Measurements from ENCODE around the gene TMEM18.

The TMEM18 gene

GRCh38 chr2:673016-673415 lies 4.2 kb downstream of the TMEM18 start:
- Histone ChIP-seq H2BK5ac (ENCODE audit: low read length) (peak overlapping the region; percentile 48), H3K27me3 (ENCODE audit: control insufficient read depth in 3 of 3, insufficient read depth in 3 of 3, low read depth in 1 of 3, low read length in 3 of 3) (no peaks in the 10 kb centered on the region), H3K36me3 (replicated peaks in 1 of 2; ENCODE audit: control insufficient read depth in 2 of 2, insufficient read depth in 2 of 2, low read length in 2 of 2) (peaks cover 23 to 62% of the 10 kb centered on the region in 2 donors), H2BK15ac (ENCODE audit: low read length) (no peak overlapping the region), H3K27ac (replicated peaks; ENCODE audit: low read length) (no peak overlapping the region), H3K4me3 (ENCODE audit: low read length in 2 of 2) (no peak overlapping the region), H3K9me3 (replicated peaks in 1 of 2; ENCODE audit: control insufficient read depth in 2 of 2, insufficient read depth in 1 of 2, low read depth in 1 of 2, low read length in 2 of 2) (no peaks in the 10 kb centered on the region), H3K4me2 (ENCODE audit: insufficient read depth, low read length, poor library complexity, severe bottlenecking) (no peak overlapping the region), H3K9ac (ENCODE audit: low read depth, low read length, poor library complexity) (peak overlapping the region; percentile 38), H3K4ac (ENCODE audit: low read length) (peak overlapping the region; percentile 8), H2AK5ac (ENCODE audit: low read depth, low read length) (peak overlapping the region; percentile 90), H2BK12ac (ENCODE audit: low read length) (peak overlapping the region; percentile 79), H4K8ac (ENCODE audit: low read depth, low read length) (peak overlapping the region; percentile 7), H3K23ac (ENCODE audit: low read depth, low read length, poor library complexity) (no peak overlapping the region), H2BK120ac (ENCODE audit: low read depth, low read length) (no peak overlapping the region), H3K79me1 (ENCODE audit: low read depth, low read length) (peaks cover 16% of the 10 kb centered on the region), H3K18ac (ENCODE audit: low read length) (peak overlapping the region; percentile 44), H3K14ac (ENCODE audit: low read length) (no peak overlapping the region), H3K4me1 (ENCODE audit: control insufficient read depth in 2 of 2, insufficient read depth in 1 of 2, low read depth in 1 of 2, low read length in 2 of 2) (peaks cover 5 to 11% of the 10 kb centered on the region in 2 donors), H4K91ac (ENCODE audit: low read depth, low read length, poor library complexity) (no peak overlapping the region), H2AFZ (ENCODE audit: low read length) (no peak overlapping the region)
- no peak for DNase-seq (ENCODE audit: low spot score)
- no CpG with 5 or more reads among the region's 9 CpGs for WGBS, 2 donors (ENCODE audit: extremely low coverage in 2 of 2, insufficient read length in 2 of 2, insufficient replicate concordance in 1 of 2)

- Histone ChIP-seq H3K27me3 (ENCODE audit: control insufficient read depth in 3 of 3, insufficient read depth in 3 of 3, low read depth in 1 of 3, low read length in 3 of 3) (no peaks in the 10 kb centered on the region), H2AFZ (ENCODE audit: low read length) (no peak overlapping the region), H3K14ac (ENCODE audit: low read length) (no peak overlapping the region), H2BK5ac (ENCODE audit: low read length) (no peak overlapping the region), H2BK12ac (ENCODE audit: low read length) (no peak overlapping the region), H3K18ac (ENCODE audit: low read length) (peak overlapping the region; percentile 33), H2BK120ac (ENCODE audit: low read depth, low read length) (no peak overlapping the region), H3K27ac (replicated peaks; ENCODE audit: low read length) (no peak overlapping the region), H3K36me3 (replicated peaks in 1 of 2; ENCODE audit: control insufficient read depth in 2 of 2, insufficient read depth in 2 of 2, low read length in 2 of 2) (peaks cover 25 to 67% of the 10 kb centered on the region in 2 donors), H4K8ac (ENCODE audit: low read depth, low read length) (no peak overlapping the region), H3K23ac (ENCODE audit: low read depth, low read length, poor library complexity) (no peak overlapping the region), H2BK15ac (ENCODE audit: low read length) (no peak overlapping the region), H3K4me3 (ENCODE audit: low read length in 2 of 2) (no peak overlapping the region), H4K91ac (ENCODE audit: low read depth, low read length, poor library complexity) (no peak overlapping the region), H3K9me3 (replicated peaks in 1 of 2; ENCODE audit: control insufficient read depth in 2 of 2, insufficient read depth in 1 of 2, low read depth in 1 of 2, low read length in 2 of 2) (no peaks in the 10 kb centered on the region), H3K79me1 (ENCODE audit: low read depth, low read length) (peaks cover 16% of the 10 kb centered on the region), H3K9ac (ENCODE audit: low read depth, low read length, poor library complexity) (no peak overlapping the region), H3K4ac (ENCODE audit: low read length) (no peak overlapping the region), H2AK5ac (ENCODE audit: low read depth, low read length) (peak overlapping the region; percentile 88), H3K4me2 (ENCODE audit: insufficient read depth, low read length, poor library complexity, severe bottlenecking) (no peak overlapping the region), H3K4me1 (ENCODE audit: control insufficient read depth in 2 of 2, insufficient read depth in 1 of 2, low read depth in 1 of 2, low read length in 2 of 2) (peaks cover 4 to 11% of the 10 kb centered on the region in 2 donors)
- WGBS, 2 donors (ENCODE audit: extremely low coverage in 2 of 2, insufficient read length in 2 of 2, insufficient replicate concordance in 1 of 2), result no CpG with 5 or more reads among the region's 13 CpGs
- no peak for DNase-seq (ENCODE audit: low spot score)
Measured at GRCh38 chr2:672606-672905, 4.7 kb downstream of the TMEM18 start.

GRCh38 chr2:671787-672605 lies 5.2 kb downstream of the TMEM18 start:
- Histone ChIP-seq H2BK5ac (ENCODE audit: low read length) (no peak overlapping the region), H3K4me2 (ENCODE audit: insufficient read depth, low read length, poor library complexity, severe bottlenecking) (no peak overlapping the region), H3K27ac (replicated peaks; ENCODE audit: low read length) (no peak overlapping the region), H2BK15ac (ENCODE audit: low read length) (no peak overlapping the region), H3K27me3 (ENCODE audit: control insufficient read depth in 3 of 3, insufficient read depth in 3 of 3, low read depth in 1 of 3, low read length in 3 of 3) (no peaks in the 10 kb centered on the region), H4K91ac (ENCODE audit: low read depth, low read length, poor library complexity) (no peak overlapping the region), H3K36me3 (replicated peaks in 1 of 2; ENCODE audit: control insufficient read depth in 2 of 2, insufficient read depth in 2 of 2, low read length in 2 of 2) (peaks cover 26 to 72% of the 10 kb centered on the region in 2 donors), H3K79me1 (ENCODE audit: low read depth, low read length) (peaks cover 16% of the 10 kb centered on the region), H3K23ac (ENCODE audit: low read depth, low read length, poor library complexity) (no peak overlapping the region), H2BK120ac (ENCODE audit: low read depth, low read length) (no peak overlapping the region), H2AFZ (ENCODE audit: low read length) (no peak overlapping the region), H3K4ac (ENCODE audit: low read length) (no peak overlapping the region), H2BK12ac (ENCODE audit: low read length) (no peak overlapping the region), H4K8ac (ENCODE audit: low read depth, low read length) (no peak overlapping the region), H3K18ac (ENCODE audit: low read length) (peak overlapping the region; percentile 33), H3K9ac (ENCODE audit: low read depth, low read length, poor library complexity) (no peak overlapping the region), H2AK5ac (ENCODE audit: low read depth, low read length) (peak overlapping the region; percentile 88), H3K9me3 (replicated peaks in 1 of 2; ENCODE audit: control insufficient read depth in 2 of 2, insufficient read depth in 1 of 2, low read depth in 1 of 2, low read length in 2 of 2) (peaks cover 0 to 1% of the 10 kb centered on the region in 2 donors), H3K4me1 (ENCODE audit: control insufficient read depth in 2 of 2, insufficient read depth in 1 of 2, low read depth in 1 of 2, low read length in 2 of 2) (peaks cover 4 to 11% of the 10 kb centered on the region in 2 donors), H3K14ac (ENCODE audit: low read length) (no peak overlapping the region), H3K4me3 (ENCODE audit: low read length in 2 of 2) (no peak overlapping the region)
- DNase-seq (ENCODE audit: low spot score), result no peak
- WGBS, 2 donors (ENCODE audit: extremely low coverage in 2 of 2, insufficient read length in 2 of 2, insufficient replicate concordance in 1 of 2), result no CpG with 5 or more reads among the region's 18 CpGs

- Histone ChIP-seq H2AFZ (ENCODE audit: low read length) (no peak overlapping the region), H3K9me3 (replicated peaks in 1 of 2; ENCODE audit: control insufficient read depth in 2 of 2, insufficient read depth in 1 of 2, low read depth in 1 of 2, low read length in 2 of 2) (peaks cover 6 to 10% of the 10 kb centered on the region in 2 donors), H3K4ac (ENCODE audit: low read length) (no peak overlapping the region), H3K36me3 (replicated peaks in 1 of 2; ENCODE audit: control insufficient read depth in 2 of 2, insufficient read depth in 2 of 2, low read length in 2 of 2) (peaks cover 32 to 82% of the 10 kb centered on the region in 2 donors), H2BK5ac (ENCODE audit: low read length) (no peak overlapping the region), H2AK5ac (ENCODE audit: low read depth, low read length) (no peak overlapping the region), H3K4me3 (ENCODE audit: low read length in 2 of 2) (no peak overlapping the region), H3K9ac (ENCODE audit: low read depth, low read length, poor library complexity) (no peak overlapping the region), H2BK12ac (ENCODE audit: low read length) (no peak overlapping the region), H3K18ac (ENCODE audit: low read length) (no peak overlapping the region), H4K8ac (ENCODE audit: low read depth, low read length) (no peak overlapping the region), H3K27me3 (ENCODE audit: control insufficient read depth in 3 of 3, insufficient read depth in 3 of 3, low read depth in 1 of 3, low read length in 3 of 3) (no peaks in the 10 kb centered on the region), H3K27ac (replicated peaks; ENCODE audit: low read length) (no peak overlapping the region), H3K23ac (ENCODE audit: low read depth, low read length, poor library complexity) (no peak overlapping the region), H2BK120ac (ENCODE audit: low read depth, low read length) (no peak overlapping the region), H2BK15ac (ENCODE audit: low read length) (no peak overlapping the region), H3K79me1 (ENCODE audit: low read depth, low read length) (peaks cover 16% of the 10 kb centered on the region), H3K14ac (ENCODE audit: low read length) (no peak overlapping the region), H3K4me1 (ENCODE audit: control insufficient read depth in 2 of 2, insufficient read depth in 1 of 2, low read depth in 1 of 2, low read length in 2 of 2) (peaks cover 4 to 10% of the 10 kb centered on the region in 2 donors), H3K4me2 (ENCODE audit: insufficient read depth, low read length, poor library complexity, severe bottlenecking) (no peak overlapping the region), H4K91ac (ENCODE audit: low read depth, low read length, poor library complexity) (no peak overlapping the region)
- WGBS, 2 donors (ENCODE audit: extremely low coverage in 2 of 2, insufficient read length in 2 of 2, insufficient replicate concordance in 1 of 2), result no CpG with 5 or more reads among the region's 9 CpGs
- no peak for DNase-seq (ENCODE audit: low spot score)
Measured at GRCh38 chr2:671072-671471, 6.1 kb downstream of the TMEM18 start.

All from neuronal stem cell (in vitro differentiated cells).